ENCODE data around the gene SLC1A7. TPM values are rescaled to one million over a fixed set of nuclear protein-coding genes. Genes with fewer than 3 reads are reported as not detected.

SLC1A7 gene
- total and polyA plus RNA-seq, 2 of the 13 experiments (the other 11 are each of a cell fraction or from before 2014, with no cell fraction given): 0.04 to 2.0 TPM

DNA sequence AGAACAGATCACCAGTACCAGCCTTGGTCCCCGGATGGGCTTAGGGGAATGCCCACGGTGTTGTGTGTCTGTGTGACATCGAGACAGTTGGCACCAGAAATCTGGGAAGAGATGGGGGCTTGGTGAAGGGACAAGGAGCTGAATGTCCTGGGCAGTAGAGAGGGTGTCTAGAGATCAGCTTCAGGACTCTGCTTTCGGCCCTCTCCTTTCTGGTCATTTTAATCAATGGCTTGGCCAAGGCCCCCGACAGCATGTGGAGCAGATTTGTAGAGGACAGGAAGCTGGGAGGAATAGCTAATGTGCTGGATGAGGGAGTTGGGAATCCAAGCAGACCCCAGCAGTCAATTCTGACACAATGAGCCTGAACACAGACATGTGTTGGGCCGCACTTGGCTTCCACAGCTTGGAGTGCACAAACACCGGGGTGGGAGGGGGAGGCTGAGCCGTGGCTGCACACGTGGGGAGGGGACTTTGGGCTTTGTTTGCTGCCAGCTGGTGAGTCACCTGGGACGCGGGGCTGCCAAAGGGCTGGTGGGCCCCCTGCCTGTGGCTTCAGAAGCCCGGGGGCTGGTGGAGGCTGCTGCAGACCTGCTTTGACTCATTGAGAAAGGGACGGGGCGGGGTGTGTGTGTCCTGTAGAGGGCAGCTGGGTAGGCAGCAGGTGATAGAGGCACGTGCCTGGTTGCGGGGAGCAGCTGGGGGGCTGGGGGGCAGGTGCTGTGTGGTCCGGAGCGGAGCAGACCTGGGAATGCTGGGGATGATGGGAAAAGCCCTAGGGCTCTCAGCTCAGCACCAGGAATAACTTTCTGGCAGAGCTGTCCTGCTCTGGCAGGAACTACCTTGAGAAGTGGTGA is 20.9 kb downstream of the SLC1A7 start (continued):
- no peak for TF ChIP-seq ZNF672 (CRISPR knock-in tag; IDR thresholded peaks at IDR 0.05)
- peak; percentile 41; the same call in 1 of the 2 replicates for TF ChIP-seq PHF8 (CRISPR knock-in tag; IDR thresholded peaks at IDR 0.05)
- TF ChIP-seq ATRX (CRISPR knock-in tag; IDR thresholded peaks at IDR 0.05; ENCODE audit: borderline replicate concordance): no peak
- TF ChIP-seq ZNF180 (CRISPR knock-in tag; IDR thresholded peaks at IDR 0.05; ENCODE audit: borderline replicate concordance, low read depth): no peak
- TF ChIP-seq ZSCAN31 (CRISPR knock-in tag; IDR thresholded peaks at IDR 0.05; ENCODE audit: low read depth): peak; percentile 94
- TF ChIP-seq, protein P1, sequence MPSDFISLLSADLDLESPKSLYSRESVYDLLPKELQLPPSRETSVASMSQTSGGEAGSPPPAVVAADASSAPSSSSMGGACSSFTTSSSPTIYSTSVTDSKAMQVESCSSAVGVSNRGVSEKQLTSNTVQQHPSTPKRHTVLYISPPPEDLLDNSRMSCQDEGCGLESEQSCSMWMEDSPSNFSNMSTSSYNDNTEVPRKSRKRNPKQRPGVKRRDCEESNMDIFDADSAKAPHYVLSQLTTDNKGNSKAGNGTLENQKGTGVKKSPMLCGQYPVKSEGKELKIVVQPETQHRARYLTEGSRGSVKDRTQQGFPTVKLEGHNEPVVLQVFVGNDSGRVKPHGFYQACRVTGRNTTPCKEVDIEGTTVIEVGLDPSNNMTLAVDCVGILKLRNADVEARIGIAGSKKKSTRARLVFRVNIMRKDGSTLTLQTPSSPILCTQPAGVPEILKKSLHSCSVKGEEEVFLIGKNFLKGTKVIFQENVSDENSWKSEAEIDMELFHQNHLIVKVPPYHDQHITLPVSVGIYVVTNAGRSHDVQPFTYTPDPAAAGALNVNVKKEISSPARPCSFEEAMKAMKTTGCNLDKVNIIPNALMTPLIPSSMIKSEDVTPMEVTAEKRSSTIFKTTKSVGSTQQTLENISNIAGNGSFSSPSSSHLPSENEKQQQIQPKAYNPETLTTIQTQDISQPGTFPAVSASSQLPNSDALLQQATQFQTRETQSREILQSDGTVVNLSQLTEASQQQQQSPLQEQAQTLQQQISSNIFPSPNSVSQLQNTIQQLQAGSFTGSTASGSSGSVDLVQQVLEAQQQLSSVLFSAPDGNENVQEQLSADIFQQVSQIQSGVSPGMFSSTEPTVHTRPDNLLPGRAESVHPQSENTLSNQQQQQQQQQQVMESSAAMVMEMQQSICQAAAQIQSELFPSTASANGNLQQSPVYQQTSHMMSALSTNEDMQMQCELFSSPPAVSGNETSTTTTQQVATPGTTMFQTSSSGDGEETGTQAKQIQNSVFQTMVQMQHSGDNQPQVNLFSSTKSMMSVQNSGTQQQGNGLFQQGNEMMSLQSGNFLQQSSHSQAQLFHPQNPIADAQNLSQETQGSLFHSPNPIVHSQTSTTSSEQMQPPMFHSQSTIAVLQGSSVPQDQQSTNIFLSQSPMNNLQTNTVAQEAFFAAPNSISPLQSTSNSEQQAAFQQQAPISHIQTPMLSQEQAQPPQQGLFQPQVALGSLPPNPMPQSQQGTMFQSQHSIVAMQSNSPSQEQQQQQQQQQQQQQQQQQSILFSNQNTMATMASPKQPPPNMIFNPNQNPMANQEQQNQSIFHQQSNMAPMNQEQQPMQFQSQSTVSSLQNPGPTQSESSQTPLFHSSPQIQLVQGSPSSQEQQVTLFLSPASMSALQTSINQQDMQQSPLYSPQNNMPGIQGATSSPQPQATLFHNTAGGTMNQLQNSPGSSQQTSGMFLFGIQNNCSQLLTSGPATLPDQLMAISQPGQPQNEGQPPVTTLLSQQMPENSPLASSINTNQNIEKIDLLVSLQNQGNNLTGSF (CRISPR knock-in tag; IDR thresholded peaks at IDR 0.05): no peak
- TF ChIP-seq PLSCR1 (CRISPR knock-in tag; IDR thresholded peaks at IDR 0.05; ENCODE audit: borderline replicate concordance): no peak
- no peak for TF ChIP-seq KLF15 (CRISPR knock-in tag; IDR thresholded peaks at IDR 0.05; ENCODE audit: borderline replicate concordance)
- TF ChIP-seq STAG1 (CRISPR knock-in tag; IDR thresholded peaks at IDR 0.05): peak; percentile 21; the same call in 1 of the 2 replicates
- TF ChIP-seq SPEN (CRISPR knock-in tag; IDR thresholded peaks at IDR 0.05; ENCODE audit: low read depth): peak; percentile 73; the same call in 1 of the 2 replicates
- no peak for TF ChIP-seq ZNF207 (IDR thresholded peaks at IDR 0.05; ENCODE audit: borderline replicate concordance)
- no peak for TF ChIP-seq ELF1 (CRISPR knock-in tag; IDR thresholded peaks at IDR 0.05)
- TF ChIP-seq CHCHD3 (CRISPR knock-in tag; IDR thresholded peaks at IDR 0.05): no peak
- TF ChIP-seq AHR (CRISPR knock-in tag; IDR thresholded peaks at IDR 0.05): no peak
- no peak for TF ChIP-seq NR0B2 (CRISPR knock-in tag; IDR thresholded peaks at IDR 0.05)
- peak; percentile 65 for TF ChIP-seq POGZ (CRISPR knock-in tag; IDR thresholded peaks at IDR 0.05)
- peak; percentile 63; the same call in 1 of the 2 replicates for TF ChIP-seq ZNF275 (CRISPR knock-in tag; IDR thresholded peaks at IDR 0.05; ENCODE audit: borderline replicate concordance)
- TF ChIP-seq NR2F1 (CRISPR knock-in tag; IDR thresholded peaks at IDR 0.05): no peak; a peak in 1 of 4 replicates
- TF ChIP-seq RBAK (CRISPR knock-in tag; IDR thresholded peaks at IDR 0.05): peak; percentile 67; the same call in 1 of the 2 replicates
- TF ChIP-seq YY1 (IDR thresholded peaks at IDR 0.05; ENCODE audit: insufficient read depth, insufficient replicate concordance, low read depth, low read length): peak; percentile 67
- 0 out of 2 replicates have a peak, but pooled peaks have one; percentile 64 for TF ChIP-seq ZNF616 (CRISPR knock-in tag; IDR thresholded peaks at IDR 0.05; ENCODE audit: low read depth)

Data from HepG2 (cell line).